Stimulated activated CD8-positive, alpha-beta memory T cell treated with anti-CD3 and anti-CD28 coated beads, Interleukin-15, amount 100 ng/mL, for 4 hours (primary cell): ENCODE data around the gene ATP8B3.

Experiments
- DNase-seq, 2 donors: peaks; one replicate each; pipeline ENCODE4 v3.0.0-alpha.2; 2020; ENCODE audit warnings: low read depth in 2 of 2

Gene ATP8B3

GRCh38 chr19:1744822-1745563, 67.1 kb downstream of the ATP8B3 start:
- DNase-seq, result no peak

GRCh38 chr19:1744133-1744665, 67.9 kb downstream of the ATP8B3 start:
- DNase-seq, result no peak

- DNase-seq, result no peak
These were observed 68.9 kb downstream of the ATP8B3 start for GRCh38 chr19:1742989-1743696.

GRCh38 chr19:1739960-1740629, 72.0 kb downstream of the ATP8B3 start:
- DNase-seq, result no peak

- no peak for DNase-seq
These were observed 75.1 kb downstream of the ATP8B3 start for GRCh38 chr19:1736927-1737326.

- no peak for DNase-seq
These were observed 75.8 kb downstream of the ATP8B3 start for GRCh38 chr19:1736280-1736679.

- DNase-seq, result no peak
These were observed 77.6 kb downstream of the ATP8B3 start for GRCh38 chr19:1734321-1734966.
